Astrocyte (in vitro differentiated cells and primary cell): ENCODE results near the gene PLXND1. TPM values are rescaled to one million over a fixed set of nuclear protein-coding genes. Genes with fewer than 3 reads are reported as not detected.

Experiments
- DNase-seq: peaks from one replicate; pipeline ENCODE4 v3.0.0-alpha.2; 2010; ENCODE audit warnings: low read depth
- FAIRE-seq: peaks from 2 replicates; lab custom pipeline; 2011; peaks lifted over from hg19 to GRCh38; lab: Jason Lieb, UNC
- H2AFZ ChIP-seq: 2 replicates; pipeline ENCODE4 v1.6.0; 2012; ENCODE audit warnings: low read depth, low read length, inconsistent platforms
- H3K27ac ChIP-seq: 2 replicates; pipeline ENCODE4 v1.5.1; 2011; ENCODE audit warnings: low read depth, low read length, inconsistent platforms
- H3K27me3 ChIP-seq: 2 replicates; pipeline ENCODE4 v1.6.0; 2011; ENCODE audit warnings: low read length, inconsistent platforms; ENCODE audit not compliant: insufficient read depth
- H3K36me3 ChIP-seq: 2 replicates; pipeline ENCODE4 v1.5.1; 2011; ENCODE audit warnings: low read length, inconsistent platforms; ENCODE audit not compliant: insufficient read depth
- H3K4me1 ChIP-seq: 2 replicates; pipeline ENCODE4 v1.5.1; 2011; ENCODE audit warnings: low read length, inconsistent platforms; ENCODE audit not compliant: insufficient read depth
- H3K4me2 ChIP-seq: 2 replicates; pipeline ENCODE4 v1.6.0; 2012; ENCODE audit warnings: low read length, inconsistent platforms
- H3K4me3 ChIP-seq: 2 replicates; pipeline ENCODE4 v1.5.1; 2011; ENCODE audit warnings: low read depth, mild to moderate bottlenecking, low read length, inconsistent platforms; ENCODE audit not compliant: insufficient read depth
- H3K79me2 ChIP-seq: 2 replicates; pipeline ENCODE4 v1.6.0; 2012; ENCODE audit warnings: mild to moderate bottlenecking, low read length, inconsistent platforms; ENCODE audit not compliant: insufficient read depth
- H3K9ac ChIP-seq: 2 replicates; pipeline ENCODE4 v1.6.0; 2012; ENCODE audit warnings: mild to moderate bottlenecking, low read length, inconsistent platforms
- H3K9me3 ChIP-seq: 2 replicates; pipeline ENCODE4 v1.5.1; 2012; ENCODE audit warnings: low read depth, mild to moderate bottlenecking, low read length, inconsistent platforms; ENCODE audit not compliant: insufficient read depth
- H4K20me1 ChIP-seq: 2 replicates; pipeline ENCODE4 v1.6.0; 2012; ENCODE audit warnings: low read length, inconsistent platforms; ENCODE audit not compliant: insufficient read depth
- H3K27ac Mint-ChIP-seq: one replicate; pipeline ENCODE4 v1.8.0; 2021; ENCODE audit warnings: mild to moderate bottlenecking, mixed read lengths; ENCODE audit not compliant: unreplicated experiment
- H3K27me3 Mint-ChIP-seq: one replicate; pipeline ENCODE4 v1.8.0; 2021; ENCODE audit warnings: low read depth, mixed read lengths; ENCODE audit not compliant: unreplicated experiment
- H3K36me3 Mint-ChIP-seq: one replicate; pipeline ENCODE4 v1.8.0; 2021; ENCODE audit warnings: low read depth, mixed read lengths; ENCODE audit not compliant: unreplicated experiment
- H3K4me1 Mint-ChIP-seq: one replicate; pipeline ENCODE4 v1.8.0; 2021; ENCODE audit warnings: low read depth, mixed read lengths; ENCODE audit not compliant: unreplicated experiment
- H3K4me3 Mint-ChIP-seq: one replicate; pipeline ENCODE4 v1.8.0; 2021; ENCODE audit warnings: mild to moderate bottlenecking, moderate library complexity, mixed read lengths; ENCODE audit not compliant: unreplicated experiment
- H3K9me3 Mint-ChIP-seq: one replicate; pipeline ENCODE4 v1.8.0; 2021; ENCODE audit warnings: mild to moderate bottlenecking, mixed read lengths; ENCODE audit not compliant: unreplicated experiment
- CTCF ChIP-seq: IDR thresholded peaks from 2 replicates; pipeline ENCODE4 v1.5.1; 2011; ENCODE audit warnings: low read depth, mild to moderate bottlenecking, inconsistent platforms, low read length, moderate library complexity; ENCODE audit not compliant: insufficient read depth
- EZH2 ChIP-seq: IDR thresholded peaks from 2 replicates; pipeline ENCODE4 v1.6.1; 2012; ENCODE audit warnings: mild to moderate bottlenecking, low read length, inconsistent platforms; ENCODE audit not compliant: insufficient read depth
- total RNA-seq: library from RNA; stranded (reverse); gene quantifications from 2 replicates; pipeline ENCODE4 v1.2.1, GENCODE V29; 2021

The PLXND1 gene
- total RNA-seq, 1 donor from 2014 or later = 184 TPM

- H3K4me1 Mint-ChIP-seq = peaks cover 49% of the 10 kb centered on the region
- no peaks in the 10 kb centered on the region for H3K79me2 ChIP-seq
- no peaks in the 10 kb centered on the region for H3K36me3 ChIP-seq
- H3K4me2 ChIP-seq = no peak overlapping the region
- no peak overlapping the region for H3K4me3 ChIP-seq
- no peak overlapping the region for H3K4me3 Mint-ChIP-seq
- no peak overlapping the region for H3K27ac Mint-ChIP-seq
- H3K36me3 Mint-ChIP-seq = peaks cover 24% of the 10 kb centered on the region
- no peaks in the 10 kb centered on the region for H4K20me1 ChIP-seq
- FAIRE-seq (no peak), DNase-seq (no peak)
- no peak overlapping the region for H3K9ac ChIP-seq
- H3K27me3 Mint-ChIP-seq = no peaks in the 10 kb centered on the region
- no peak overlapping the region for H3K27ac ChIP-seq
- no peak overlapping the region for H2AFZ ChIP-seq
- H3K9me3 Mint-ChIP-seq = no peaks in the 10 kb centered on the region
- H3K9me3 ChIP-seq = no peaks in the 10 kb centered on the region
- TF ChIP-seq EZH2 = no peak
- no peak for TF ChIP-seq CTCF
- no peaks in the 10 kb centered on the region for H3K27me3 ChIP-seq
- peaks cover 35% of the 10 kb centered on the region for H3K4me1 ChIP-seq
Observed at GRCh38 chr3:129555616-129556357, 50.7 kb downstream of the PLXND1 start.

- FAIRE-seq (no peak), DNase-seq (no peak)
- Mint-ChIP-seq H3K27me3 (no peaks in the 10 kb centered on the region), H3K9me3 (no peaks in the 10 kb centered on the region), H3K4me1 (peaks cover 45% of the 10 kb centered on the region), H3K36me3 (peaks cover 24% of the 10 kb centered on the region), H3K4me3 (no peak overlapping the region), H3K27ac (no peak overlapping the region)
- Histone ChIP-seq H3K9ac (no peak overlapping the region), H3K4me1 (peaks cover 31% of the 10 kb centered on the region), H3K36me3 (no peaks in the 10 kb centered on the region), H3K27me3 (no peaks in the 10 kb centered on the region), H3K4me2 (no peak overlapping the region), H3K79me2 (no peaks in the 10 kb centered on the region), H3K9me3 (no peaks in the 10 kb centered on the region), H2AFZ (no peak overlapping the region), H3K4me3 (no peak overlapping the region), H3K27ac (no peak overlapping the region), H4K20me1 (no peaks in the 10 kb centered on the region)
- TF ChIP-seq CTCF = no peak
- TF ChIP-seq EZH2 = no peak
Observed at GRCh38 chr3:129555153-129555550, 51.3 kb downstream of the PLXND1 start.
